A549 (cell line): ENCODE measurements around the gene MUCL3. TPM values are rescaled to one million over a fixed set of nuclear protein-coding genes. Genes with fewer than 3 reads are reported as not detected.

Experiments used
- ATAC-seq, 2 experiments: fragments of 200-7000 bp in 1 of 2; fragments of >200 bp in 1 of 2; cut with Nextera tagmentation in 1 of 2; cut with Tn5 transposase in 1 of 2; 3 replicates each; pipeline versions ENCODE4 v1.8.0 to v1.9.1; 2018 to 2020; ENCODE audit warnings: mild to moderate bottlenecking in 1 of 2, moderate library complexity in 1 of 2
- CTCF ChIA-PET: fragments of 300-600 bp; sonication (Branson Sonifier 250); formaldehyde crosslinking; extraction: SDS; loops from one replicate; lab custom pipeline; 2021; ENCODE audit warnings: antibody characterized with exemption, inconsistent platforms; lab: Yijun Ruan, JAX
- POLR2A ChIA-PET: fragments of 350-600 bp; formaldehyde crosslinking; extraction: SDS; loops from one replicate; lab custom pipeline; 2021; ENCODE audit warnings: antibody characterized with exemption, inconsistent platforms; lab: Yijun Ruan, JAX
- DNase-seq, 2 experiments: peaks; one replicate each; pipeline versions ENCODE4 v3.0.0 to v3.0.0-alpha.2; 2011 to 2016; ENCODE audit warnings: low read depth in 1 of 2, low spot score in 1 of 2
- FAIRE-seq: peaks from 2 replicates; lab custom pipeline; 2011; peaks lifted over from hg19 to GRCh38; lab: Jason Lieb, UNC
- H3K27ac ChIP-seq, 2 experiments: fragments of >200 bp; sonication (Bioruptor Twin); formaldehyde crosslinking; 3 replicates each; pipeline ENCODE4 v1.5.1; 2016 to 2017
- H3K4me1 ChIP-seq: fragments of >200 bp; sonication (Bioruptor Twin); formaldehyde crosslinking; 3 replicates; pipeline ENCODE4 v1.6.1; 2016
- H3K4me2 ChIP-seq: fragments of >200 bp; sonication (Bioruptor Twin); formaldehyde crosslinking; 3 replicates; pipeline ENCODE4 v1.6.1; 2016
- H3K4me3 ChIP-seq: fragments of >200 bp; sonication (Bioruptor Twin); formaldehyde crosslinking; 3 replicates; pipeline ENCODE4 v1.5.1; 2016
- H3K9me3 ChIP-seq: fragments of >200 bp; sonication (Bioruptor Twin); formaldehyde crosslinking; 3 replicates; pipeline ENCODE4 v1.6.1; 2016
- CBX2 ChIP-seq: fragments of 200-600 bp; sonication (generic); IDR thresholded peaks from 2 replicates; pipeline ENCODE4 v1.6.1; 2016; ENCODE audit warnings: low read depth, mild to moderate bottlenecking, borderline replicate concordance
- CEBPB ChIP-seq, 2 experiments: fragments of >200 bp in 1 of 2; sonication (Bioruptor Twin) in 1 of 2; formaldehyde crosslinking in 1 of 2; IDR thresholded peaks; 2 replicates each; pipeline ENCODE4 v1.6.1; 2012 to 2016
- CHD2 ChIP-seq: fragments of 150-350 bp; IDR thresholded peaks from 2 replicates; pipeline ENCODE4 v1.6.1; 2014; ENCODE audit warnings: low read length; ENCODE audit not compliant: partially characterized antibody
- EP300 ChIP-seq, 2 experiments: fragments of >200 bp; sonication (Bioruptor Twin); formaldehyde crosslinking; IDR thresholded peaks; 2 replicates in 1 of 2; 3 replicates in 1 of 2; pipeline ENCODE4 v1.6.1; 2016 to 2017
- ESRRA ChIP-seq: fragments of 150-350 bp; IDR thresholded peaks from 2 replicates; pipeline ENCODE4 v1.6.1; 2014; ENCODE audit warnings: mild to moderate bottlenecking, low read length, borderline replicate concordance
- FOXS1 ChIP-seq: fragments of 250-450 bp; sonication (Bioruptor Pico); IDR thresholded peaks from 2 replicates; pipeline ENCODE4 v1.5.0; 2020; ENCODE audit warnings: mild to moderate bottlenecking, moderate library complexity
- GATA3 ChIP-seq: IDR thresholded peaks from 2 replicates; pipeline ENCODE4 v1.6.1; 2012; ENCODE audit warnings: borderline replicate concordance
- HDAC2 ChIP-seq: fragments of 200-600 bp; sonication (generic); IDR thresholded peaks from 2 replicates; pipeline ENCODE4 v1.6.1; 2016
- HMGXB4 ChIP-seq: fragments of 250-450 bp; sonication (Bioruptor Pico); IDR thresholded peaks from 2 replicates; pipeline ENCODE4 v1.5.0; 2021; ENCODE audit warnings: mild to moderate bottlenecking, moderate library complexity, borderline replicate concordance
- HOXA7 ChIP-seq: fragments of 250-450 bp; sonication (Bioruptor Pico); IDR thresholded peaks from 2 replicates; pipeline ENCODE4 v1.5.0; 2020; ENCODE audit warnings: mild to moderate bottlenecking, moderate library complexity
- HOXB5 ChIP-seq: fragments of 250-450 bp; sonication (Bioruptor Pico); IDR thresholded peaks from 2 replicates; pipeline ENCODE4 v1.5.0; 2020; ENCODE audit warnings: mild to moderate bottlenecking, moderate library complexity
- MAZ ChIP-seq: fragments of 150-350 bp; IDR thresholded peaks from 2 replicates; pipeline ENCODE4 v1.6.1; 2014; ENCODE audit warnings: antibody characterized with exemption, low read depth, low read length, borderline replicate concordance
- NFE2L2 ChIP-seq: fragments of 150-350 bp; conservative IDR thresholded peaks from 2 replicates; pipeline ENCODE4 v1.6.1; 2014; ENCODE audit warnings: low read length
- POLR2AphosphoS2 ChIP-seq: conservative IDR thresholded peaks from 2 replicates; pipeline ENCODE4 v1.6.1; 2012; ENCODE audit warnings: low read length, improper control_type of control experiment, inconsistent platforms
- RARB ChIP-seq: fragments of 250-450 bp; sonication (Bioruptor Pico); IDR thresholded peaks from 2 replicates; pipeline ENCODE4 v1.8.0; 2021; ENCODE audit warnings: mild to moderate bottlenecking, moderate library complexity
- RCOR1 ChIP-seq: fragments of 150-350 bp; IDR thresholded peaks from 2 replicates; pipeline ENCODE4 v1.6.1; 2014; ENCODE audit warnings: antibody characterized with exemption, low read length, low read depth
- RNF2 ChIP-seq: fragments of 200-600 bp; sonication (generic); IDR thresholded peaks from 2 replicates; pipeline ENCODE4 v1.6.1; 2016; ENCODE audit warnings: low read depth, mild to moderate bottlenecking, antibody characterized with exemption, moderate library complexity, borderline replicate concordance
- ZC3H11A ChIP-seq: fragments of 450-650 bp; IDR thresholded peaks from 2 replicates; pipeline ENCODE4 v1.6.1; 2014; ENCODE audit warnings: antibody characterized with exemption, mild to moderate bottlenecking
- ZFP36 ChIP-seq: fragments of 450-650 bp; IDR thresholded peaks from 2 replicates; pipeline ENCODE4 v1.6.1; 2014; ENCODE audit warnings: borderline replicate concordance; ENCODE audit not compliant: partially characterized antibody
- WGBS: methylation state at CpG from one replicate; pipeline ENCODE4 v1.1.6; 2017; ENCODE audit errors: missing lambda C conversion rate; 5-methylcytosine and 5-hydroxymethylcytosine counted together
- polyA minus RNA-seq: library from RNA; depleted of rRNA, polyadenylated mRNA; stranded (reverse); fragments of >200 nt; gene quantifications from 2 replicates; pipeline ENCODE4 v1.2.3, GENCODE V29; 2011; rRNA and poly(A)+ RNA removed
- polyA plus RNA-seq, 4 experiments: library from polyadenylated mRNA; depleted of rRNA in 3 of 4; stranded (reverse); fragments of >200 nt; fragmentation: RNase III in 1 of 4; extraction: RNeasy Plus Mini Kit Qiagen cat#74134 plus additional on column Dnase treatment in 1 of 4; gene quantifications; 2 replicates in 3 of 4; 3 replicates in 1 of 4; pipeline ENCODE4 v1.2.3, GENCODE V29; 2011 to 2017
- TF ChIP-seq, protein P1 (sequence below): fragments of >200 bp; sonication (Bioruptor Twin); formaldehyde crosslinking; IDR thresholded peaks from 3 replicates; pipeline ENCODE4 v1.5.1; 2016
- TF ChIP-seq, protein P2 (sequence below): fragments of >200 bp; sonication (Bioruptor Twin); formaldehyde crosslinking; IDR thresholded peaks from 3 replicates; pipeline ENCODE4 v1.6.1; 2016

The MUCL3 gene
- 0.01 and 0.07 TPM in 2 replicates for polyA plus RNA-seq (2011; rRNA removed)
- polyA plus RNA-seq (2012; cell fraction: cytosol; rRNA removed): 0.03 and 0.04 TPM in 2 replicates
- not detected in 2 replicates for polyA plus RNA-seq (2012; cell fraction: nucleus; rRNA removed)
- 0.03 to 0.08 TPM (median 0.04 TPM) in 3 replicates for polyA plus RNA-seq (2017; fragmentation: RNase III; extraction: RNeasy Plus Mini Kit Qiagen cat#74134 plus additional on column Dnase treatment)
- polyA minus RNA-seq: not detected in 2 replicates

GRCh38 chr6:30940361-30940986 lies at the start of gene MUCL3:
TSS of gene MUCL3 (plus strand) at chr6:30940973. CDS start at chr6:30941000, 27 bp downstream.
- 89% methylated on average over 10 of the region's 16 CpGs for WGBS
- Histone ChIP-seq H3K4me1 (peaks cover 14% of the 10 kb centered on the region), H3K9me3 (no peaks in the 10 kb centered on the region), H3K4me2 (no peak within 1 kb of the TSS), H3K4me3 (no peak within 1 kb of the TSS), H3K27ac (peak within 1 kb of the TSS; percentile 80 to 84; a peak in 4 of 6 replicates)
- POLR2A ChIA-PET: interaction anchor here (0.7 kb wide), 1 partner anchor 24 kb away, joined by 5 read pairs; no protein-coding TSS in a partner anchor
- DNase-seq: no peak
- CTCF ChIA-PET: interaction anchor here (0.6 to 4.7 kb wide), 5 partner anchors 15 to 140 kb away, joined by 3 to 47 read pairs (median 4); partner anchors contain the start of gene VARS2
- TF ChIP-seq ZFP36: no peak
- TF ChIP-seq, protein P1, sequence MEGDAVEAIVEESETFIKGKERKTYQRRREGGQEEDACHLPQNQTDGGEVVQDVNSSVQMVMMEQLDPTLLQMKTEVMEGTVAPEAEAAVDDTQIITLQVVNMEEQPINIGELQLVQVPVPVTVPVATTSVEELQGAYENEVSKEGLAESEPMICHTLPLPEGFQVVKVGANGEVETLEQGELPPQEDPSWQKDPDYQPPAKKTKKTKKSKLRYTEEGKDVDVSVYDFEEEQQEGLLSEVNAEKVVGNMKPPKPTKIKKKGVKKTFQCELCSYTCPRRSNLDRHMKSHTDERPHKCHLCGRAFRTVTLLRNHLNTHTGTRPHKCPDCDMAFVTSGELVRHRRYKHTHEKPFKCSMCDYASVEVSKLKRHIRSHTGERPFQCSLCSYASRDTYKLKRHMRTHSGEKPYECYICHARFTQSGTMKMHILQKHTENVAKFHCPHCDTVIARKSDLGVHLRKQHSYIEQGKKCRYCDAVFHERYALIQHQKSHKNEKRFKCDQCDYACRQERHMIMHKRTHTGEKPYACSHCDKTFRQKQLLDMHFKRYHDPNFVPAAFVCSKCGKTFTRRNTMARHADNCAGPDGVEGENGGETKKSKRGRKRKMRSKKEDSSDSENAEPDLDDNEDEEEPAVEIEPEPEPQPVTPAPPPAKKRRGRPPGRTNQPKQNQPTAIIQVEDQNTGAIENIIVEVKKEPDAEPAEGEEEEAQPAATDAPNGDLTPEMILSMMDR: no peak
- no peak for TF ChIP-seq RARB (CRISPR knock-in tag)
- TF ChIP-seq GATA3: no peak
- no peak for TF ChIP-seq RCOR1
- TF ChIP-seq RNF2: no peak
- TF ChIP-seq, all 56 proteins: peak for 0
- ATAC-seq: no peak
- no peak for FAIRE-seq

GRCh38 chr6:30891450-30891723 lies 49.4 kb upstream of the MUCL3 start:
- no peak for TF ChIP-seq MAZ
- TF ChIP-seq FOXS1 (CRISPR knock-in tag): no peak
- no peak for TF ChIP-seq HOXA7 (CRISPR knock-in tag)
- TF ChIP-seq HDAC2: no peak
- no peak for TF ChIP-seq CEBPB (IDR thresholded peaks at IDR 0.05)
- no peak for TF ChIP-seq HOXB5 (CRISPR knock-in tag)
- no peak for TF ChIP-seq RARB (CRISPR knock-in tag)
- no peak for TF ChIP-seq HMGXB4 (CRISPR knock-in tag)
- no peak for TF ChIP-seq EP300 (IDR thresholded peaks at IDR 0.05)
- TF ChIP-seq ESRRA: no peak
- no peak for TF ChIP-seq POLR2AphosphoS2
- TF ChIP-seq ZC3H11A: no peak
- TF ChIP-seq CHD2: no peak
- no peak for TF ChIP-seq RCOR1
- TF ChIP-seq CBX2: no peak
- TF ChIP-seq, protein P2, sequence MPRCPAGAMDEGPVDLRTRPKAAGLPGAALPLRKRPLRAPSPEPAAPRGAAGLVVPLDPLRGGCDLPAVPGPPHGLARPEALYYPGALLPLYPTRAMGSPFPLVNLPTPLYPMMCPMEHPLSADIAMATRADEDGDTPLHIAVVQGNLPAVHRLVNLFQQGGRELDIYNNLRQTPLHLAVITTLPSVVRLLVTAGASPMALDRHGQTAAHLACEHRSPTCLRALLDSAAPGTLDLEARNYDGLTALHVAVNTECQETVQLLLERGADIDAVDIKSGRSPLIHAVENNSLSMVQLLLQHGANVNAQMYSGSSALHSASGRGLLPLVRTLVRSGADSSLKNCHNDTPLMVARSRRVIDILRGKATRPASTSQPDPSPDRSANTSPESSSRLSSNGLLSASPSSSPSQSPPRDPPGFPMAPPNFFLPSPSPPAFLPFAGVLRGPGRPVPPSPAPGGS: no peak
- no peak for TF ChIP-seq NFE2L2
- no peak overlapping the region for H3K4me2 ChIP-seq
- no peak overlapping the region for H3K27ac ChIP-seq
- ChIA-PET CTCF (interaction anchor here (0.6 to 1.2 kb wide), 5 partner anchors 13 to 196 kb away, joined by 3 to 4 read pairs (median 3); no protein-coding TSS in a partner anchor), POLR2A (no interaction called here)
- no peak for DNase-seq
- no peak for ATAC-seq
- H3K4me3 ChIP-seq: no peak overlapping the region
- no peak for FAIRE-seq
- WGBS: 85% methylated on average over 4 of the region's 4 CpGs
- no peaks in the 10 kb centered on the region for H3K9me3 ChIP-seq
- peaks cover 23% of the 10 kb centered on the region for H3K4me1 ChIP-seq
